ENCODE data around the gene ADH5. TPM values are rescaled to one million over a fixed set of nuclear protein-coding genes. Genes with fewer than 3 reads are reported as not detected.

Gene ADH5
- total and polyA plus RNA-seq, 2 donors (not counting 1 experiment from before 2014, with no cell fraction given), result 23.9 to 65.6 TPM

- ChIA-PET CTCF (interaction anchor here (2.1 kb wide), 1 partner anchor 29 kb away, joined by 6 read pairs; no protein-coding TSS in a partner anchor), POLR2A (no interaction called here)
- Histone ChIP-seq H3K27ac (ENCODE audit: low read length in 2 of 2) (peak overlapping the region in 1 of 2 donors; percentile 36), H3K79me2 (ENCODE audit: control insufficient read depth, insufficient read depth, low read length) (peaks cover 80% of the 10 kb centered on the region), H4K20me1 (ENCODE audit: control insufficient read depth, insufficient read depth, low read length, poor library complexity, severe bottlenecking) (peaks cover 44% of the 10 kb centered on the region), H3K9me3 (ENCODE audit: control extremely low read depth in 1 of 3, control insufficient read depth in 2 of 3, insufficient read depth in 1 of 3, low read length in 2 of 3) (peaks cover 0 to 2% (median 0%) of the 10 kb centered on the region in 3 donors), H3K27me3 (replicated peaks in 1 of 4; ENCODE audit: control extremely low read depth in 1 of 4, control insufficient read depth in 3 of 4, insufficient read depth in 4 of 4, low read length in 3 of 4) (no peaks in the 10 kb centered on the region), H3K4me2 (replicated peaks; ENCODE audit: low read depth, low read length, poor library complexity, severe bottlenecking) (no peak overlapping the region), H3K9ac (ENCODE audit: low read length) (no peak overlapping the region), H2AFZ (ENCODE audit: insufficient read depth, low read depth, low read length, poor library complexity, severe bottlenecking) (no peak overlapping the region), H3K4me1 (ENCODE audit: control insufficient read depth in 2 of 2, insufficient read depth in 2 of 2, low read length in 2 of 2) (peaks cover 9 to 17% of the 10 kb centered on the region in 2 donors), H3K4me3 (ENCODE audit: control extremely low read depth in 1 of 5, extremely low read depth in 1 of 5, insufficient read depth in 1 of 5, low read depth in 2 of 5, low read length in 4 of 5) (no peak overlapping the region), H3K36me3 (replicated peaks in 1 of 2; ENCODE audit: control extremely low read depth in 1 of 2, control insufficient read depth in 1 of 2, extremely low read depth in 1 of 2, insufficient read depth in 2 of 2, low read length in 1 of 2) (no peaks in the 10 kb centered on the region)
- ATAC-seq (ENCODE audit: low read depth), result no peak
- H3K9me3 Mint-ChIP-seq (ENCODE audit: insufficient read depth), result no peaks in the 10 kb centered on the region
- no CpG with 5 or more reads among the region's 2 CpGs for WGBS (ENCODE audit: insufficient coverage)
- H3K4me1 Mint-ChIP-seq, result peaks cover 63% of the 10 kb centered on the region
- intact Hi-C loops (cut with micrococcal nuclease), result no loop called here
- no peak for TF ChIP-seq CTCF (IDR thresholded peaks at IDR 0.05)
- TF ChIP-seq EZH2 (IDR thresholded peaks at IDR 0.05; ENCODE audit: borderline replicate concordance, insufficient read depth, low read depth, low read length, poor library complexity, severe bottlenecking), result no peak
- no peak for DNase-seq
- H3K27me3 Mint-ChIP-seq, result no peaks in the 10 kb centered on the region
- H3K4me3 Mint-ChIP-seq, result no peak overlapping the region
- peak overlapping the region; percentile 43 for H3K27ac Mint-ChIP-seq
Measured at GRCh38 chr4:99027304-99027703, 61.3 kb downstream of the ADH5 start.

DNA sequence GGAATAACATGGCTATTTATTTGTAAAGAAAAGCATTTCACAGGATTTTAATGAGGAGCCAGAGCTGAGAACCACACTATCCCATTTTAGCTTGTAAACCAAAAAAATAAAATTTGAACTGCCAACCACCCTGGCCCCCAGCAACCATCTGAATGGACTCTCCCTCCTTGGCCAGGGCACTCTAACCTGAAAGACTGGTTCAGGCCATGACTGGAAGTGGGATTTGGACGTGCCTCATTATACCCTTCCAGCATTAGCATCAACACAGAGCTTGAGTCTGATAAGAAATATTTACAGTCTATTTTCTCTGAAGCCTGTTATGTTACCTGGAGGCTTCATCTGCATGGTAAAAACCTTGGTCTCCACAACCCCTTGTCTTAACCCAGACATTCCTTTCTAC is 63.1 kb downstream of the ADH5 start:
- H3K27ac ChIP-seq (ENCODE audit: low read length in 2 of 2), result no peak overlapping the region
- Mint-ChIP-seq H3K27me3 (no peaks in the 10 kb centered on the region), H3K4me3 (no peak overlapping the region), H3K27ac (no peak overlapping the region), H3K4me1 (peaks cover 64% of the 10 kb centered on the region), H3K9me3 (ENCODE audit: insufficient read depth) (peaks cover 9% of the 10 kb centered on the region)
- DNase-seq, result no peak
- H3K9me3 ChIP-seq (ENCODE audit: control extremely low read depth in 1 of 3, control insufficient read depth in 2 of 3, insufficient read depth in 1 of 3, low read length in 2 of 3), result peaks cover 0 to 13% (median 10%) of the 10 kb centered on the region in 3 donors
- H3K36me3 ChIP-seq (replicated peaks in 1 of 2; ENCODE audit: control extremely low read depth in 1 of 2, control insufficient read depth in 1 of 2, extremely low read depth in 1 of 2, insufficient read depth in 2 of 2, low read length in 1 of 2), result peaks cover 0 to 4% of the 10 kb centered on the region in 2 experiments
- H3K9ac ChIP-seq (ENCODE audit: low read length), result no peak overlapping the region
- peaks cover 59% of the 10 kb centered on the region for H4K20me1 ChIP-seq (ENCODE audit: control insufficient read depth, insufficient read depth, low read length, poor library complexity, severe bottlenecking)
- ChIA-PET POLR2A (no interaction called here), CTCF (interaction anchor here (1.2 kb wide), 1 partner anchor 31 kb away, joined by 3 read pairs; no protein-coding TSS in a partner anchor)
- H3K79me2 ChIP-seq (ENCODE audit: control insufficient read depth, insufficient read depth, low read length), result peaks cover 80% of the 10 kb centered on the region
- intact Hi-C loops (cut with micrococcal nuclease), result no loop called here
- no peak for ATAC-seq (ENCODE audit: low read depth)
- no peak overlapping the region for H2AFZ ChIP-seq (ENCODE audit: insufficient read depth, low read depth, low read length, poor library complexity, severe bottlenecking)
- no CpG with 5 or more reads among the region's 1 CpG for WGBS (ENCODE audit: insufficient coverage)
- H3K4me3 ChIP-seq (ENCODE audit: control extremely low read depth in 1 of 5, extremely low read depth in 1 of 5, insufficient read depth in 1 of 5, low read depth in 2 of 5, low read length in 4 of 5), result no peak overlapping the region
- TF ChIP-seq CTCF (IDR thresholded peaks at IDR 0.05), result no peak
- TF ChIP-seq EZH2 (IDR thresholded peaks at IDR 0.05; ENCODE audit: borderline replicate concordance, insufficient read depth, low read depth, low read length, poor library complexity, severe bottlenecking), result no peak
- H3K4me1 ChIP-seq (ENCODE audit: control insufficient read depth in 2 of 2, insufficient read depth in 2 of 2, low read length in 2 of 2), result peaks cover 8 to 16% of the 10 kb centered on the region in 2 donors
- no peak overlapping the region for H3K4me2 ChIP-seq (replicated peaks; ENCODE audit: low read depth, low read length, poor library complexity, severe bottlenecking)
- H3K27me3 ChIP-seq (replicated peaks in 1 of 4; ENCODE audit: control extremely low read depth in 1 of 4, control insufficient read depth in 3 of 4, insufficient read depth in 4 of 4, low read length in 3 of 4), result no peaks in the 10 kb centered on the region
